ENCODE results near the gene FCAR.
"Not testable (repeated sequence)": the region's sequence is repeated elsewhere in the genome, so short reads cannot be mapped to it uniquely, and the experiment has no call there.

The FCAR gene

GRCh38 chr19:54928299-54928698, 54.3 kb downstream of the FCAR start:
- Histone ChIP-seq H3K27me3 (ENCODE audit: insufficient read depth, low read length) (no peaks in the 10 kb centered on the region), H3K4me1 (ENCODE audit: insufficient read depth, low read length) (no peaks in the 10 kb centered on the region), H3K36me3 (ENCODE audit: insufficient read depth, low read length) (no peaks in the 10 kb centered on the region), H3K4me3 (ENCODE audit: low read length) (no peak overlapping the region), H2AFZ (ENCODE audit: low read depth, low read length) (no peak overlapping the region), H3K9me3 (ENCODE audit: low read length) (peaks cover 5% of the 10 kb centered on the region)

GRCh38 chr19:54937926-54938325, 63.9 kb downstream of the FCAR start:
- H3K4me1 ChIP-seq (ENCODE audit: insufficient read depth, low read length): no peaks in the 10 kb centered on the region
- H3K9me3 ChIP-seq (ENCODE audit: low read length): peaks cover 2% of the 10 kb centered on the region
- H3K4me3 ChIP-seq (ENCODE audit: low read length): no peak overlapping the region
- H3K36me3 ChIP-seq (ENCODE audit: insufficient read depth, low read length): no peaks in the 10 kb centered on the region
- H2AFZ ChIP-seq (ENCODE audit: low read depth, low read length): no peak overlapping the region
- H3K27me3 ChIP-seq (ENCODE audit: insufficient read depth, low read length): no peaks in the 10 kb centered on the region

GRCh38 chr19:54938906-54939305, 64.9 kb downstream of the FCAR start:
- Histone ChIP-seq H3K27me3 (ENCODE audit: insufficient read depth, low read length) (no peaks in the 10 kb centered on the region), H3K9me3 (ENCODE audit: low read length) (peaks cover 2% of the 10 kb centered on the region), H3K36me3 (ENCODE audit: insufficient read depth, low read length) (no peaks in the 10 kb centered on the region), H3K4me3 (ENCODE audit: low read length) (no peak overlapping the region), H3K4me1 (ENCODE audit: insufficient read depth, low read length) (no peaks in the 10 kb centered on the region), H2AFZ (ENCODE audit: low read depth, low read length) (no peak overlapping the region)

GRCh38 chr19:54939538-54939937, 65.5 kb downstream of the FCAR start:
- not testable (repeated sequence) for H3K9me3 ChIP-seq (ENCODE audit: low read length); H2AFZ ChIP-seq (ENCODE audit: low read depth, low read length); H3K4me1 ChIP-seq (ENCODE audit: insufficient read depth, low read length); H3K36me3 ChIP-seq (ENCODE audit: insufficient read depth, low read length); H3K4me3 ChIP-seq (ENCODE audit: low read length); H3K27me3 ChIP-seq (ENCODE audit: insufficient read depth, low read length)
